GM23338 (cell line): ENCODE results near the gene GAS6. TPM values are rescaled to one million over a fixed set of nuclear protein-coding genes. Genes with fewer than 3 reads are reported as not detected.

Experiments used
- ATAC-seq: fragments of 200-7000 bp; cut with Tn5 transposase; 3 replicates; pipeline ENCODE4 v1.9.1; 2020
- DNase-seq: peaks from one replicate; pipeline ENCODE4 v3.0.0-alpha.2; 2015; ENCODE audit warnings: low spot score
- H2AFZ ChIP-seq: fragments of 200-600 bp; sonication (generic); 2 replicates; pipeline ENCODE4 v1.8.0; 2016; ENCODE audit warnings: antibody characterized with exemption, mild to moderate bottlenecking, moderate library complexity
- H3F3A ChIP-seq: fragments of 200-600 bp; sonication (generic); replicated peaks from 2 replicates; pipeline ENCODE4 v1.8.0; 2017; ENCODE audit warnings: antibody characterized with exemption, mixed run types, low read depth
- H3K27ac ChIP-seq: fragments of 200-600 bp; sonication (generic); 2 replicates; pipeline ENCODE4 v1.6.1; 2016; ENCODE audit warnings: low read depth
- H3K27me3 ChIP-seq: fragments of 200-600 bp; sonication (generic); 2 replicates; pipeline ENCODE4 v1.8.0; 2016; ENCODE audit warnings: mild to moderate bottlenecking, mixed run types, moderate library complexity; ENCODE audit not compliant: insufficient read depth
- H3K36me3 ChIP-seq: fragments of 200-600 bp; sonication (generic); 2 replicates; pipeline ENCODE4 v1.8.0; 2016; ENCODE audit warnings: mild to moderate bottlenecking; ENCODE audit not compliant: insufficient read depth
- H3K4me1 ChIP-seq: fragments of 200-600 bp; sonication (generic); 2 replicates; pipeline ENCODE4 v1.8.0; 2016; ENCODE audit warnings: mild to moderate bottlenecking, moderate library complexity; ENCODE audit not compliant: insufficient read depth
- H3K4me2 ChIP-seq: fragments of 200-600 bp; sonication (generic); 2 replicates; pipeline ENCODE4 v1.7.1; 2017; ENCODE audit warnings: mixed run types
- H3K4me3 ChIP-seq: fragments of 200-600 bp; sonication (generic); 2 replicates; pipeline ENCODE4 v1.6.1; 2016; ENCODE audit warnings: mixed run types
- H3K79me2 ChIP-seq: fragments of 200-600 bp; sonication (generic); replicated peaks from 2 replicates; pipeline ENCODE4 v1.8.0; 2017; ENCODE audit warnings: mild to moderate bottlenecking; ENCODE audit not compliant: insufficient read depth
- H3K9me2 ChIP-seq: fragments of 200-600 bp; sonication (generic); 2 replicates; pipeline ENCODE4 v1.8.0; 2017; ENCODE audit not compliant: insufficient read depth
- H4K20me1 ChIP-seq: fragments of 200-600 bp; sonication (generic); replicated peaks from 2 replicates; pipeline ENCODE4 v1.8.0; 2017; ENCODE audit warnings: mild to moderate bottlenecking; ENCODE audit not compliant: insufficient read depth
- H3K27ac Mint-ChIP-seq: 2 replicates; pipeline ENCODE4 v1.8.0; 2020; ENCODE audit warnings: inconsistent platforms, mild to moderate bottlenecking, moderate library complexity, mixed read lengths
- H3K27me3 Mint-ChIP-seq: 3 replicates; pipeline ENCODE4 v1.8.0; 2022; ENCODE audit warnings: low read depth, mild to moderate bottlenecking, moderate library complexity, mixed read lengths, inconsistent platforms; ENCODE audit not compliant: insufficient read depth, poor library complexity
- H3K36me3 Mint-ChIP-seq: 3 replicates; pipeline ENCODE4 v1.8.0; 2021; ENCODE audit warnings: low read depth, mild to moderate bottlenecking, inconsistent platforms, moderate library complexity, mixed read lengths
- H3K4me1 Mint-ChIP-seq: 3 replicates; pipeline ENCODE4 v1.8.0; 2020; ENCODE audit warnings: mild to moderate bottlenecking, inconsistent platforms, mixed read lengths
- H3K4me3 Mint-ChIP-seq: 3 replicates; pipeline ENCODE4 v1.8.0; 2021; ENCODE audit warnings: moderate library complexity, mild to moderate bottlenecking, inconsistent platforms, mixed read lengths
- H3K9me3 Mint-ChIP-seq: 3 replicates; pipeline ENCODE4 v1.8.0; 2020; ENCODE audit warnings: moderate library complexity, mild to moderate bottlenecking, inconsistent platforms, mixed read lengths
- EZH2 ChIP-seq: fragments of 200-600 bp; sonication (generic); IDR thresholded peaks from one replicate; pipeline ENCODE4 v1.8.0; 2017; ENCODE audit warnings: antibody characterized with exemption, mild to moderate bottlenecking, low read depth; ENCODE audit not compliant: unreplicated experiment
- JUNB ChIP-seq: IDR thresholded peaks from one replicate; pipeline ENCODE4 v1.6.1; 2016; ENCODE audit warnings: antibody characterized with exemption; ENCODE audit not compliant: unreplicated experiment
- POLR2AphosphoS5 ChIP-seq: IDR thresholded peaks from 2 replicates; pipeline ENCODE4 v1.6.1; 2016; ENCODE audit warnings: antibody characterized with exemption, low read depth
- ZNF114 ChIP-seq: fragments of 250-450 bp; sonication (Bioruptor Pico); IDR thresholded peaks from 2 replicates; pipeline ENCODE4 v1.5.0; 2020; ENCODE audit warnings: mild to moderate bottlenecking, moderate library complexity
- polyA plus RNA-seq: library from polyadenylated mRNA; unstranded; fragments of >200 nt; fragmentation: Nextera tagmentation; extraction: Ambion mirVana; gene quantifications from 2 replicates; pipeline ENCODE4 v1.2.1, GENCODE V29; 2016
- total RNA-seq: library from RNA; depleted of rRNA; stranded (reverse); fragments of >200 nt; shearing (Covaris generic); gene quantifications from 2 replicates; pipeline ENCODE4 v1.2.3, GENCODE V29; 2014
- TF ChIP-seq, protein P1 (sequence below): fragments of 250-450 bp; sonication (Bioruptor Pico); IDR thresholded peaks from 2 replicates; pipeline ENCODE4 v1.5.0; 2020; ENCODE audit warnings: mild to moderate bottlenecking, moderate library complexity
- TF ChIP-seq, protein P2 (sequence below): IDR thresholded peaks from one replicate; pipeline ENCODE4 v1.6.1; 2018; ENCODE audit warnings: antibody characterized with exemption; ENCODE audit not compliant: unreplicated experiment

GAS6 gene
- total and polyA plus RNA-seq, 2 experiments from 2014 or later = 7.9 to 21.2 TPM

DNA sequence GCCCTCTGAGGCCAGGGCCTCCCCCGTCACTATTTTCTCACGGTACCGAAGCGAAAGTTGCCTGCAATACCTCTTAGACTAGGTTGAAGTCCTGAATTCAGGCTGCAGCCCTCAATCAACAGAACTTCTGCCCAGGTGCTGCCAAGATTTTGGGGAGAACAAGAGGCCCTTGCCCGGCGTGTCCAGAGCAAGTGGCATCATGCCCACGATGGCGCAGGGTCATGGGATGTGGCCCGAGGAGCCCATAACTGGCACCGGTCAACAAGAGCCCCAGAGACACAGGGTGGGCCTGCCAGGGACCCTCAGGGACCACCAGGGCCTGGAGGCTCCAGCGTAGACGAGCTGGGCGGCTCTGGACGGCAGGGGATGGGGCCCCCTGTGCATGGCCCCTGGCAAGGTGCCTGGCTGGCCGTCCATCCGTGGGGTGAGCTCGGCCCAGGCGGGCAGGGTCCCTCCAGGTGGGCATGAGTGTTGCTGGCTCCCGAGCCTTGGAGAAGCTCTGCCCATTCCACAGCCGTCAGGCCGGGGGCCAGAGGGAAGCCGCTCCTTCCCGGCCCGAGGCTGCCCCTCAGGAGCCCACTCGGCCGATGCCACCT, 45.1 kb downstream of the GAS6 start:
- no peaks in the 10 kb centered on the region for H3K79me2 ChIP-seq

More for the DNA sequence above, 45.1 kb downstream of the GAS6 start:
- no peak overlapping the region for H2AFZ ChIP-seq
- no peak overlapping the region for H3K27ac ChIP-seq
- H3K4me3 Mint-ChIP-seq = no peak overlapping the region
- no peaks in the 10 kb centered on the region for H3K27me3 ChIP-seq
- DNase-seq (no peak), ATAC-seq (no peak)
- no peaks in the 10 kb centered on the region for H3K9me2 ChIP-seq
- H3K4me2 ChIP-seq = no peak overlapping the region
- H4K20me1 ChIP-seq = no peaks in the 10 kb centered on the region
- H3K36me3 Mint-ChIP-seq = peaks cover 15% of the 10 kb centered on the region
- H3F3A ChIP-seq = no peaks in the 10 kb centered on the region
- no peaks in the 10 kb centered on the region for H3K4me1 ChIP-seq
- no peaks in the 10 kb centered on the region; the same call in 2 of the 3 replicates for H3K4me1 Mint-ChIP-seq
- H3K9me3 Mint-ChIP-seq = peaks cover 7% of the 10 kb centered on the region; the same call in 2 of the 3 replicates
- H3K27me3 Mint-ChIP-seq = peaks cover 15% of the 10 kb centered on the region
- H3K36me3 ChIP-seq = no peaks in the 10 kb centered on the region
- H3K27ac Mint-ChIP-seq = no peak overlapping the region
- no peak overlapping the region for H3K4me3 ChIP-seq
- TF ChIP-seq JUNB (no peak), POLR2AphosphoS5 (no peak), EZH2 (no peak), ZNF114 (CRISPR knock-in tag) (no peak)
- TF ChIP-seq, protein P1, sequence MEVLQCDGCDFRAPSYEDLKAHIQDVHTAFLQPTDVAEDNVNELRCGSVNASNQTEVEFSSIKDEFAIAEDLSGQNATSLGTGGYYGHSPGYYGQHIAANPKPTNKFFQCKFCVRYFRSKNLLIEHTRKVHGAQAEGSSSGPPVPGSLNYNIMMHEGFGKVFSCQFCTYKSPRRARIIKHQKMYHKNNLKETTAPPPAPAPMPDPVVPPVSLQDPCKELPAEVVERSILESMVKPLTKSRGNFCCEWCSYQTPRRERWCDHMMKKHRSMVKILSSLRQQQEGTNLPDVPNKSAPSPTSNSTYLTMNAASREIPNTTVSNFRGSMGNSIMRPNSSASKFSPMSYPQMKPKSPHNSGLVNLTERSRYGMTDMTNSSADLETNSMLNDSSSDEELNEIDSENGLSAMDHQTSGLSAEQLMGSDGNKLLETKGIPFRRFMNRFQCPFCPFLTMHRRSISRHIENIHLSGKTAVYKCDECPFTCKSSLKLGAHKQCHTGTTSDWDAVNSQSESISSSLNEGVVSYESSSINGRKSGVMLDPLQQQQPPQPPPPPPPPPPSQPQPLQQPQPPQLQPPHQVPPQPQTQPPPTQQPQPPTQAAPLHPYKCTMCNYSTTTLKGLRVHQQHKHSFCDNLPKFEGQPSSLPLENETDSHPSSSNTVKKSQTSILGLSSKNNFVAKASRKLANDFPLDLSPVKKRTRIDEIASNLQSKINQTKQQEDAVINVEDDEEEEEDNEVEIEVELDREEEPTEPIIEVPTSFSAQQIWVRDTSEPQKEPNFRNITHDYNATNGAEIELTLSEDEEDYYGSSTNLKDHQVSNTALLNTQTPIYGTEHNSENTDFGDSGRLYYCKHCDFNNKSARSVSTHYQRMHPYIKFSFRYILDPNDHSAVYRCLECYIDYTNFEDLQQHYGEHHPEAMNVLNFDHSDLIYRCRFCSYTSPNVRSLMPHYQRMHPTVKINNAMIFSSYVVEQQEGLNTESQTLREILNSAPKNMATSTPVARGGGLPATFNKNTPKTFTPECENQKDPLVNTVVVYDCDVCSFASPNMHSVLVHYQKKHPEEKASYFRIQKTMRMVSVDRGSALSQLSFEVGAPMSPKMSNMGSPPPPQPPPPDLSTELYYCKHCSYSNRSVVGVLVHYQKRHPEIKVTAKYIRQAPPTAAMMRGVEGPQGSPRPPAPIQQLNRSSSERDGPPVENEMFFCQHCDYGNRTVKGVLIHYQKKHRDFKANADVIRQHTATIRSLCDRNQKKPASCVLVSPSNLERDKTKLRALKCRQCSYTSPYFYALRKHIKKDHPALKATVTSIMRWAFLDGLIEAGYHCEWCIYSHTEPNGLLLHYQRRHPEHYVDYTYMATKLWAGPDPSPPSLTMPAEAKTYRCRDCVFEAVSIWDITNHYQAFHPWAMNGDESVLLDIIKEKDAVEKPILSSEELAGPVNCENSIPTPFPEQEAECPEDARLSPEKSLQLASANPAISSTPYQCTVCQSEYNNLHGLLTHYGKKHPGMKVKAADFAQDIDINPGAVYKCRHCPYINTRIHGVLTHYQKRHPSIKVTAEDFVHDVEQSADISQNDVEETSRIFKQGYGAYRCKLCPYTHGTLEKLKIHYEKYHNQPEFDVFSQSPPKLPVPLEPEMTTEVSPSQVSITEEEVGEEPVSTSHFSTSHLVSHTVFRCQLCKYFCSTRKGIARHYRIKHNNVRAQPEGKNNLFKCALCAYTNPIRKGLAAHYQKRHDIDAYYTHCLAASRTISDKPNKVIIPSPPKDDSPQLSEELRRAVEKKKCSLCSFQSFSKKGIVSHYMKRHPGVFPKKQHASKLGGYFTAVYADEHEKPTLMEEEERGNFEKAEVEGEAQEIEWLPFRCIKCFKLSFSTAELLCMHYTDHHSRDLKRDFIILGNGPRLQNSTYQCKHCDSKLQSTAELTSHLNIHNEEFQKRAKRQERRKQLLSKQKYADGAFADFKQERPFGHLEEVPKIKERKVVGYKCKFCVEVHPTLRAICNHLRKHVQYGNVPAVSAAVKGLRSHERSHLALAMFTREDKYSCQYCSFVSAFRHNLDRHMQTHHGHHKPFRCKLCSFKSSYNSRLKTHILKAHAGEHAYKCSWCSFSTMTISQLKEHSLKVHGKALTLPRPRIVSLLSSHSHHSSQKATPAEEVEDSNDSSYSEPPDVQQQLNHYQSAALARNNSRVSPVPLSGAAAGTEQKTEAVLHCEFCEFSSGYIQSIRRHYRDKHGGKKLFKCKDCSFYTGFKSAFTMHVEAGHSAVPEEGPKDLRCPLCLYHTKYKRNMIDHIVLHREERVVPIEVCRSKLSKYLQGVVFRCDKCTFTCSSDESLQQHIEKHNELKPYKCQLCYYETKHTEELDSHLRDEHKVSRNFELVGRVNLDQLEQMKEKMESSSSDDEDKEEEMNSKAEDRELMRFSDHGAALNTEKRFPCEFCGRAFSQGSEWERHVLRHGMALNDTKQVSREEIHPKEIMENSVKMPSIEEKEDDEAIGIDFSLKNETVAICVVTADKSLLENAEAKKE = no peak
- TF ChIP-seq, protein P2, sequence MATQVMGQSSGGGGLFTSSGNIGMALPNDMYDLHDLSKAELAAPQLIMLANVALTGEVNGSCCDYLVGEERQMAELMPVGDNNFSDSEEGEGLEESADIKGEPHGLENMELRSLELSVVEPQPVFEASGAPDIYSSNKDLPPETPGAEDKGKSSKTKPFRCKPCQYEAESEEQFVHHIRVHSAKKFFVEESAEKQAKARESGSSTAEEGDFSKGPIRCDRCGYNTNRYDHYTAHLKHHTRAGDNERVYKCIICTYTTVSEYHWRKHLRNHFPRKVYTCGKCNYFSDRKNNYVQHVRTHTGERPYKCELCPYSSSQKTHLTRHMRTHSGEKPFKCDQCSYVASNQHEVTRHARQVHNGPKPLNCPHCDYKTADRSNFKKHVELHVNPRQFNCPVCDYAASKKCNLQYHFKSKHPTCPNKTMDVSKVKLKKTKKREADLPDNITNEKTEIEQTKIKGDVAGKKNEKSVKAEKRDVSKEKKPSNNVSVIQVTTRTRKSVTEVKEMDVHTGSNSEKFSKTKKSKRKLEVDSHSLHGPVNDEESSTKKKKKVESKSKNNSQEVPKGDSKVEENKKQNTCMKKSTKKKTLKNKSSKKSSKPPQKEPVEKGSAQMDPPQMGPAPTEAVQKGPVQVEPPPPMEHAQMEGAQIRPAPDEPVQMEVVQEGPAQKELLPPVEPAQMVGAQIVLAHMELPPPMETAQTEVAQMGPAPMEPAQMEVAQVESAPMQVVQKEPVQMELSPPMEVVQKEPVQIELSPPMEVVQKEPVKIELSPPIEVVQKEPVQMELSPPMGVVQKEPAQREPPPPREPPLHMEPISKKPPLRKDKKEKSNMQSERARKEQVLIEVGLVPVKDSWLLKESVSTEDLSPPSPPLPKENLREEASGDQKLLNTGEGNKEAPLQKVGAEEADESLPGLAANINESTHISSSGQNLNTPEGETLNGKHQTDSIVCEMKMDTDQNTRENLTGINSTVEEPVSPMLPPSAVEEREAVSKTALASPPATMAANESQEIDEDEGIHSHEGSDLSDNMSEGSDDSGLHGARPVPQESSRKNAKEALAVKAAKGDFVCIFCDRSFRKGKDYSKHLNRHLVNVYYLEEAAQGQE = no peak
